Ishikawa (cell line): ENCODE results near the gene RNPEPL1.

ENCODE experiments used
- EGR1 ChIP-seq: IDR thresholded peaks from 2 replicates; pipeline ENCODE4 v1.6.1; 2012
- EP300 ChIP-seq: IDR thresholded peaks from 2 replicates; pipeline ENCODE4 v1.6.1; 2012; ENCODE audit warnings: borderline replicate concordance
- REST ChIP-seq: IDR thresholded peaks from 2 replicates; pipeline ENCODE4 v1.6.1; 2012; ENCODE audit warnings: low read depth, mild to moderate bottlenecking
- TF ChIP-seq, protein P1 (sequence below): IDR thresholded peaks from 2 replicates; pipeline ENCODE4 v1.6.1; 2012

GRCh38 chr2:240581811-240582210 is 13.5 kb downstream of the RNPEPL1 start:
- TF ChIP-seq, protein P1, sequence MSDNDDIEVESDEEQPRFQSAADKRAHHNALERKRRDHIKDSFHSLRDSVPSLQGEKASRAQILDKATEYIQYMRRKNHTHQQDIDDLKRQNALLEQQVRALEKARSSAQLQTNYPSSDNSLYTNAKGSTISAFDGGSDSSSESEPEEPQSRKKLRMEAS: no peak
- TF ChIP-seq EP300 (no peak), REST (no peak), EGR1 (no peak)
